ENCODE results near the gene ATP6V0A1.

ATP6V0A1 gene

DNA sequence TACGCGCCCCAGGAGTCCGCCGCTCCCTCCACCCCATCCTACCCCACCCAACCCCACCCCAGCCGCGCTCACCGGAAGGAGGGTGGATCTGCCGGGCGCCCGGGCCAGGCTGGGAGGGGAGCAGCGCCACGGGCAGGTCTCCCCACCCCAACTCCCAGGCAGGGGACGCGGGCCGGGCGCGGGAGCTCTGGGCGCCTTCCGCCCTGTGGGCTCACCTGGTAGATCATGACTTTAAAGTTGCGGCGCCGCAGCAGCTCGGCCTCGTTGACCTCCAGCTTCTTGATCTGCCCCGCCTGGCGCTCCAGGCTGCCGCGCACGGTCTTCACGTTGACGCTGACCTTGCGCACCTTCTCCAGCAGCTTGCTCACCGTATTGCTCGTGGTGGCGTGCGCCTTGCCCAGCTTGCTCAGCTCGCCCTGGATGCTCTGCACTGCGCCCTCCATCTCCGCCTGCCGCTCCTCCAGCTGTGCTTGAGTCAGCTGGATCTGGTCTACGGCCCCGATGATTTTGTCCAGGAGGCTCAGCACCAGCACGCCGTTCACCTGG lies 36.2 kb upstream of the ATP6V0A1 start:
- Histone ChIP-seq H3K27me3 (ENCODE audit: control insufficient read depth, insufficient read depth, low read length) (peaks cover 9% of the 10 kb centered on the region), H3K4me1 (ENCODE audit: control insufficient read depth, insufficient read depth, low read length) (peaks cover 9% of the 10 kb centered on the region), H3K36me3 (ENCODE audit: control insufficient read depth, insufficient read depth, low read length) (no peaks in the 10 kb centered on the region), H3K9ac (ENCODE audit: low read depth, low read length) (peak overlapping the region; percentile 85), H3K4me3 (ENCODE audit: low read depth, low read length) (peak overlapping the region; percentile 95), H3K9me3 (ENCODE audit: control insufficient read depth, insufficient read depth, low read length) (no peaks in the 10 kb centered on the region)

DNA sequence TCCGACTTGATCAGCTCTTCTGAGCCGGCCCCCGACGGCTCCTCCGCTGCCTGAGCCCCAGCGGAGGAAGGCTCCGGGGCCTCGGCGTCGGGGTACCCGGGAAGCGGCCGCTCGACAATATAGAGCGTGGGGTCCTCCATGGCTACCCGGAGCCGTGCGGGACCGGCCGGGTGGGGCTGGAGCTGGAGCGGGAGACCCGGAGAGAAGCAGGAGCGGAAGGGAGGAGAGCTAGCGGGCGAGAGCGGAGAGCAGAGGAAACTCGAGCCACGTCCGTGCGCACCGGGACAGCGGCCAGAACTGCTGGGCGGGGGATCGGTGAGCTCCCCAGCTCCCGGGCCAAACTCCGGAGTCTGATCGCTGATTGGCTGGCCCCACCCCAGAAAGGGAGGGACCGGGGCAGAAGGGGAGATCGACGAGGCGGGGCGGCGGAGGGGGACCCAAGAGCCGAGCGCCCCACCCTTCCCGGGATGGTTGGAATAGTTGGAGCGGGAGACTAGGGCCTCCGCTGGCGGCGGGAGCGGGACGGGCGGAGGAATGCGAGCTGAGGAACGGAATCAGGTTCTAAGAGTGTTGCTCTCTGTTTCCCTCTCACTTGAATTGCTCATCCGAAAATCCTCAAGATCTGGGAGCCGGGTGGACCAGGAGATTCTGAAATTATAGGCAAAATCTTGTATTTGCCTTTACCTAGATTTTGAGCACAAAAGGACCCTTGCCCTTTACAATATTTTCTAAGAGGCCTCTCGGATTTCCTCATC lies 35.5 kb upstream of the ATP6V0A1 start, which contains the start of gene CAVIN1:
TSS of gene CAVIN1 (minus strand) at position 299 of the 755 bp plus-strand sequence. CDS start at position 140, 159 bp downstream.
- Histone ChIP-seq H3K27me3 (ENCODE audit: control insufficient read depth, insufficient read depth, low read length) (peaks cover 9% of the 10 kb centered on the region), H3K9me3 (ENCODE audit: control insufficient read depth, insufficient read depth, low read length) (no peaks in the 10 kb centered on the region), H3K9ac (ENCODE audit: low read depth, low read length) (peak within 1 kb of the TSS; percentile 85), H3K36me3 (ENCODE audit: control insufficient read depth, insufficient read depth, low read length) (no peaks in the 10 kb centered on the region), H3K4me1 (ENCODE audit: control insufficient read depth, insufficient read depth, low read length) (peaks cover 9% of the 10 kb centered on the region), H3K4me3 (ENCODE audit: low read depth, low read length) (peak within 1 kb of the TSS; percentile 95)

DNA sequence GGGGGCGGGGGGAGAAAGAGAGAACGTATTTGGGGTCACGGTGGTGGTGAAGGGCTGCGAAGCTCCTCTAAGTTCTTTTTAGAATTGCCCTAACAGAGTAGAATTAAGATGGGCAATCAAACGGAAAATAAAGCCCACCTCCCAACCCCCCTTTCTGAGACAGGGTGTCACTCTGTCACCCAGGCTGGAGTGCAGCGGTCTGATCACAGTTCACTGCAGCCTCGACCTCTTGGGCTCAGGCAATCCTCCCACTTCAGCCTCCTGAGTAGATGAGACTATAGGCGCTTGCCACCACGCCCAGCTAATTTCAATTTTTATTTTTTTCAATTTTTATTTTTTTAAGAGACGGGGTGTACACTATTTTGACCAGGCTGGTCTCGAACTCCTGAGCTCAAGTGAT lies 34.9 kb upstream of the ATP6V0A1 start:
- Histone ChIP-seq H3K36me3 (ENCODE audit: control insufficient read depth, insufficient read depth, low read length) (no peaks in the 10 kb centered on the region), H3K4me3 (ENCODE audit: low read depth, low read length) (peak overlapping the region; percentile 95), H3K27me3 (ENCODE audit: control insufficient read depth, insufficient read depth, low read length) (peaks cover 9% of the 10 kb centered on the region), H3K9me3 (ENCODE audit: control insufficient read depth, insufficient read depth, low read length) (no peaks in the 10 kb centered on the region), H3K9ac (ENCODE audit: low read depth, low read length) (no peak overlapping the region), H3K4me1 (ENCODE audit: control insufficient read depth, insufficient read depth, low read length) (peaks cover 13% of the 10 kb centered on the region)

DNA sequence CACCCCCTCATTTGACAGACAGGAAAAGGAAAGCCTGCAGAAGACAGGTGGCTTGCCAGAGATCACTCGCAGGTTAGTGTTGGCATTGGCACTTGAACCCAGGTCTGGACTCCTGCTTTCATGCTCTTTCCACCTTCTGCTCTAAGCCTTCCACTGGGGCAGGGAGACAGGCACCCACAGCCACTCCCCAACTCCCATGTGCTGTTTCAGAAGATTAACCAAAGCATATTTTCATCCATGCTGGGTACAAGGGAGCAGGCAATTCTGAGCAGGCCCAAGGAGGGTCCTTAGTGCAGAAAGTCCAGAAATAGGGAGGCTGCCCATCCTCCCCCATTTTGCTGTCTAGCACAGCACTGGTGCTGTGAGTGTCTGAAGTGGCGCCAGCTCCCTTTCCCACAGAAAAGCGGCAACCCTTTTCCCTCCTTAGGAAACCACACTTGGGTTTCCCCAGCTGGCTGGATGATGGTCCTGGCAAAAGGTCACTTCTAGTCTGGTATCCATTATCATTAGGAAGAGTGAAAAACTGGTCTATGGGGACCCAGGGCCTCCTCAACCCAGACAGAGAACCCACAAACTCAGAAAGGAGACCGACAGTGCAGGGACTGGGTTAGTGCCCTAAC lies 33.6 kb upstream of the ATP6V0A1 start:
- Histone ChIP-seq H3K36me3 (ENCODE audit: control insufficient read depth, insufficient read depth, low read length) (no peaks in the 10 kb centered on the region), H3K4me1 (ENCODE audit: control insufficient read depth, insufficient read depth, low read length) (peaks cover 12% of the 10 kb centered on the region), H3K9ac (ENCODE audit: low read depth, low read length) (no peak overlapping the region), H3K9me3 (ENCODE audit: control insufficient read depth, insufficient read depth, low read length) (no peaks in the 10 kb centered on the region), H3K27me3 (ENCODE audit: control insufficient read depth, insufficient read depth, low read length) (peaks cover 9% of the 10 kb centered on the region), H3K4me3 (ENCODE audit: low read depth, low read length) (no peak overlapping the region)

DNA sequence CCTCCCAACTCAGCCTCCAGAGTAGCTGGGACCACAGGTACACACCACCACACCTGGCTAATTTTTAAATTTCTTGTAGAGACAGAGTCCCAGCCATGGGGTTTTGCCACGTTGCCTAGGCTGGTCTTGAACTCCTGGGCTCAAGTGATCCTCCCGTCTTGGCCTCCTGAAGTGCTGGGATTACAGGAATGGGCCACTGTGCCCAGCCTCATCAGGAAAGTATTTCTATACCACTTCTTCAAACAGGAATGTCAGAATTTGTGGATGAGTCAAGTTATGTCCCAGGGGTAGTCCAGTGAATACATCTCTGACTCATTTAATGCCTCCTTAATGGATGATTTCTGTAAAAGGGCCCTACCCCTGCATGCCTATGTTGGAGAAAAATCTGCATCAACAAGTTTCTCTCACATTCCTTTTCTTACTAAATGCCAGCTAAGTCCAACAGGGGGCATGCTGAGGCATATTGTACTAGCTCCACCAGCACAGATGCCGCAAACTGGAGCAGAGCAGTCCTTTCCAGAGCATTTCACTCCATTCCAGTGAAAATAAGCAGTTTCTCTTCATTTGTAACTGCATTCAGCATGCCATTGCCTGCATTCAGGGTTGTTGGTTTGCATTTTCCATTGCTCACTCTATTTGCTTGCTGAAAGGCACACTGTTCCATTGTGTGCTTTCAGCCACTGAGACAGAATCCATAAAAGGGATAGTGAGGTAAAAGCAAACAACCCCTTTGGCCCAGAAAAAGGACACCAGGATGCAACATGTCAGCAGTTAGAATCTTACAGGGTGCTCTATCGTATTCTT lies 30.3 kb upstream of the ATP6V0A1 start:
- no peaks in the 10 kb centered on the region for H3K9me3 ChIP-seq (ENCODE audit: control insufficient read depth, insufficient read depth, low read length)
- H3K4me3 ChIP-seq (ENCODE audit: low read depth, low read length): no peak overlapping the region
- H3K4me1 ChIP-seq (ENCODE audit: control insufficient read depth, insufficient read depth, low read length): peaks cover 6% of the 10 kb centered on the region
- no peaks in the 10 kb centered on the region for H3K36me3 ChIP-seq (ENCODE audit: control insufficient read depth, insufficient read depth, low read length)
- no peak overlapping the region for H3K9ac ChIP-seq (ENCODE audit: low read depth, low read length)
- no peaks in the 10 kb centered on the region for H3K27me3 ChIP-seq (ENCODE audit: control insufficient read depth, insufficient read depth, low read length)

DNA sequence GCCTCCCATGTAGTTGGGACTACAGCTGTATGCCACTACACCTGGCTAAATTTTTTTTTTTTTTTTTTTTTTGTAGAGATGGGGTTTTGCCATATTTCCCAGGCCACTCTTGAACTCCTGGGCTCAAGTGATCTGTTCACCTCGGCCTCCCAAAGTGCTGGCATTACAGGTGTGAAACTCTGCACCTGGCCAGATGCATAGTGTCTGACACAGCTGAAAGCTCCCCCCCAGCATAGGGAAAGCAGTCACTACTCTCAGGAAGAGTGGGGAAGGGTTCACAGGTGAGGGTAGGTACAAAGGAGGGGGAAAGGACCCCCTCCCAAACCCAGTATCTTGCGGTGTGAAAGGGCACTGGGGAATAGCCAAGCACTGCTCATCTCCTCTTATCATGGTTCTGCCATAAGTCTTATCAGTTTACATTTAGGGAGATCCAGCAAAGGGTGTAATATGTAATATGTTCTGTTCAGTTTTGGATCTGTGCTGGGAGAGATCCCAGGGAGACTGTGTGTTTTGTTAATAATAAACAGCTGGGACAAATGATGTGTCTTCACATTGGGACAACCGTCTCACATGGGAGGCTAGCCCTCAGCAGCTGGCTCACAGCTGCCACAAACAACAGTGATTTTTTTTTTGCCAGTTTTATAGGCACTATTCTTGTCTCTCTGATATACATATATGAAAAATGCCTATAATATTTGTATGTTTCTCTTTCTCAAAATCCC lies 28.8 kb upstream of the ATP6V0A1 start:
- no peaks in the 10 kb centered on the region for H3K9me3 ChIP-seq (ENCODE audit: control insufficient read depth, insufficient read depth, low read length)
- H3K27me3 ChIP-seq (ENCODE audit: control insufficient read depth, insufficient read depth, low read length): no peaks in the 10 kb centered on the region
- H3K4me3 ChIP-seq (ENCODE audit: low read depth, low read length): no peak overlapping the region
- H3K9ac ChIP-seq (ENCODE audit: low read depth, low read length): no peak overlapping the region
- no peaks in the 10 kb centered on the region for H3K36me3 ChIP-seq (ENCODE audit: control insufficient read depth, insufficient read depth, low read length)
- peaks cover 6% of the 10 kb centered on the region for H3K4me1 ChIP-seq (ENCODE audit: control insufficient read depth, insufficient read depth, low read length)

DNA sequence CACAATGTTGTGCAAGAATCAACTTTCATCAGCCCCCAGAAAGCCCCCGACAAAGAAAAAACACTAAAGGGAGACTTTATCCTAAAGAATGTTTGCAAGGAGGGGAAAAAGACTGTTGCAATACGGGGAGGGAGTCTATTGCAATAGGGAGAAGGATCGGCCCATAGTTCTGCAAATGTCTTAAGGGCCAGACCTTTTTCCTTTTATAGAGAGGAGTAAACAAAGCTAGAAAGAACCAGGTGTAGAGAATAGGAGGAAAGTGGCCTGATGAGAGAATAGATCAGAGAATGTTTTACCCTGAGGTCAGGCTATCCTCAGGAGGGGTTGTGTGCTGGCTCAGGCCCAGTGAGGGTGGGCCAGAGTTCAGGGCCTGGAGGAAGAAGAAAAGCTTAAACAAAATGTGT lies 26.9 kb upstream of the ATP6V0A1 start:
- H3K27me3 ChIP-seq (ENCODE audit: control insufficient read depth, insufficient read depth, low read length): no peaks in the 10 kb centered on the region
- H3K4me1 ChIP-seq (ENCODE audit: control insufficient read depth, insufficient read depth, low read length): peaks cover 6% of the 10 kb centered on the region
- no peak overlapping the region for H3K9ac ChIP-seq (ENCODE audit: low read depth, low read length)
- no peaks in the 10 kb centered on the region for H3K9me3 ChIP-seq (ENCODE audit: control insufficient read depth, insufficient read depth, low read length)
- H3K4me3 ChIP-seq (ENCODE audit: low read depth, low read length): no peak overlapping the region
- H3K36me3 ChIP-seq (ENCODE audit: control insufficient read depth, insufficient read depth, low read length): no peaks in the 10 kb centered on the region

DNA sequence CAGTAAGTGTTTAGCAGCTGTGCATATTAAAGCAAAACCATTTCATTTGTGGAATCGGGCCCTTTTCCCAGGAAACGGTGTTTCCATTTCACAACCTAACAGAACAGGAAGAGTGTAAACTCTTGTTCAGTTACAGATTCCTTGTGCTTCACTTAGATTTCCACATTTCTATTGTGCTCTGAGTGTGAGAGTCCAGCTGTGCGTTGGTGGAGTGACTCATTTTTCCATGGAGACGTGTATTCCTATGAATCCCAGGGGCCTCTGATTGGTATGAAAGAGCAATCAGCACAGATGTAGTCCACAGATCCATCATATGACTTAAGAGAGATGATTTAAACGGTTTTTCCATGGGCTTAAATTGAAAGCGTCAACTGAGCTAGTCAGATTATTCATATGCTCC lies 22.3 kb upstream of the ATP6V0A1 start:
- Histone ChIP-seq H3K4me1 (ENCODE audit: control insufficient read depth, insufficient read depth, low read length) (peaks cover 3% of the 10 kb centered on the region), H3K36me3 (ENCODE audit: control insufficient read depth, insufficient read depth, low read length) (no peaks in the 10 kb centered on the region), H3K27me3 (ENCODE audit: control insufficient read depth, insufficient read depth, low read length) (no peaks in the 10 kb centered on the region), H3K9ac (ENCODE audit: low read depth, low read length) (no peak overlapping the region), H3K4me3 (ENCODE audit: low read depth, low read length) (no peak overlapping the region), H3K9me3 (ENCODE audit: control insufficient read depth, insufficient read depth, low read length) (no peaks in the 10 kb centered on the region)

DNA sequence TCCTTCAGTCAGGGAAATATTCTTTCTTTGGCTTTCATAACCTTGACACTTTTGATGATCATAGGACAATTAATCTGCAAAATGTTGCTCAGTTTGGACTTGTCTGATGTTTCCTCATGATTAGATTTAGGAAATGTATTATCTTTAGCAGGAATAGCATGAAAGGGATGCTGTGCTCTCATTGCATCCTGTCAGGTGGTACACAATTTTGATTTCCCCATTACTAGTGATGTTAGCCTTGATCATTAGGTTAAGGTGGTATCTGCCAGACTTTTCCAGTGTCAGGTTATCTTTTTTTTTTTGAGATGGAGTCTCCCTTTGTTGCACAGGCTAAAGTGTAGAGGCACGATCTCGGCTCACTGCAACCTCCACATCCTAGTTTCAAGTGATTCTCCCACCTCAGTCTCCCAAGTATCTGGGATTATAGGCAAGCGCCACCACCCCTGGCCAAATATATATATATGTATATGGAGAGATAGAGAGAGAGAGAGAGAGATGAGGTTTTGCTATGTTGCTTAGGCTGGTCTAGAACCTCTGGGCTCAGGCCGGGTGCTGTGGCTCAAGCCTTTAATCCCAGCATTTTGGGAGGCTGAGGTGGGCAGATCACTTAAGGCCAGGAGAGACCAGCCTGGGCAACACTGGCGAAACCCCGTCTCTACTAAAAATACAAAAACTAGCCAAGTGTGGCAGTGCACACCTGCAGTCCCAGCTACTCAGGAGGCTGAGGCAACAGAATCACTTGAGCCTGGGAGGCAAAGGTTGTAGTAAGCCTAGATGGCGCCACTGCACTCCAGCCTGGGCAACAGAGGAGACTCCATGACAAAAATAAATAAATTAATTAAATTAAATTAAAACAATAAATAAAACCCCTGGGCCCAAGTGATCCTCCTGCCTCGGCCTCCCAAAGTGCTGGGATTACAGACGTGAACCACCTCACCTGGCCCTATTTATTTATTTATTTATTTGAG lies 19.8 kb upstream of the ATP6V0A1 start:
- no peaks in the 10 kb centered on the region for H3K36me3 ChIP-seq (ENCODE audit: control insufficient read depth, insufficient read depth, low read length)
- H3K4me1 ChIP-seq (ENCODE audit: control insufficient read depth, insufficient read depth, low read length): peaks cover 6% of the 10 kb centered on the region
- no peaks in the 10 kb centered on the region for H3K27me3 ChIP-seq (ENCODE audit: control insufficient read depth, insufficient read depth, low read length)
- no peak overlapping the region for H3K9ac ChIP-seq (ENCODE audit: low read depth, low read length)
- no peak overlapping the region for H3K4me3 ChIP-seq (ENCODE audit: low read depth, low read length)
- no peaks in the 10 kb centered on the region for H3K9me3 ChIP-seq (ENCODE audit: control insufficient read depth, insufficient read depth, low read length)

DNA sequence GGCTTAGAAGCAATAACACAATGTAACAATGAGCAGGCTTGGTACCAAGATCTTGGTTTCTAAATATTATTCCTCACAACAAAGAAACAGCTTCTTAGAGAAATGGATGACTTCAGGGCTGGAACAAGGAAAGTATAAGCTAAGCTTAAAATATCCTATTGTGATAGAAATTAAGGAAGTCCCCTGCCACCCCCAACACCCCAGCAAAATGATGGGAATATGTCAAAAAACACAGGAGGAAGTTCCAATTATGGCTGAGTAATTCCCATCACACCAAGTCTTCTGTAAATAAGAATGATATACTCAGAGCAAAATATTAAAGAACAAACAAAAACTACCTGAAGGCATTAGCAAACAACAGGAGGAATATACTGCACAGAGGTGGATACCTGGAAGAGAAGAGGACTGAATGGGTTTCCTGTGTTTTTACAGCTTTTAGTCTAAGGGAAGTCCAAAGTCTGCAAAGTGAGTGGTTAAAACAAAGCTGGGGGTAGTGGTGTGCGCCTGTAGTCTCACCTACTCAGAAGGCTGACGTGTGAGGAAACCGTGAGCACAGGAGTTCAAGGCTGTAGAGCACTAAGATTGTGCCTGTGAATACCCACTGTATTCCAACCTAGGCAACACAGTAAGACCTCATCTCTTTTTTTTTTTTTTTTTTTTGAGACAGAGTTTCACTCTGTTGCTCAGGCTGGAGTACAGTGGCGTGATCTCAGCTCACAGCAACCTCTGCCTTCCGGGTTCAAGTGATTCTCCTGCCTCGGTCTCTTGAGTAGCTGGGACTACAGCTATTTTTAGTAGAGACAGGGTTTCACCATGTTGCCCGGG lies 17.1 kb upstream of the ATP6V0A1 start:
- no peak overlapping the region for H3K9ac ChIP-seq (ENCODE audit: low read depth, low read length)
- H3K36me3 ChIP-seq (ENCODE audit: control insufficient read depth, insufficient read depth, low read length): no peaks in the 10 kb centered on the region
- no peak overlapping the region for H3K4me3 ChIP-seq (ENCODE audit: low read depth, low read length)
- peaks cover 6% of the 10 kb centered on the region for H3K4me1 ChIP-seq (ENCODE audit: control insufficient read depth, insufficient read depth, low read length)
- H3K9me3 ChIP-seq (ENCODE audit: control insufficient read depth, insufficient read depth, low read length): no peaks in the 10 kb centered on the region
- no peaks in the 10 kb centered on the region for H3K27me3 ChIP-seq (ENCODE audit: control insufficient read depth, insufficient read depth, low read length)
